ENCODE data around the gene CPEB4. TPM values are rescaled to one million over a fixed set of nuclear protein-coding genes. Genes with fewer than 3 reads are reported as not detected.

The CPEB4 gene
- total and polyA plus RNA-seq, 10 of the 15 experiments (the other 5 are each of a cell fraction or from before 2014, with no cell fraction given): 6.9 to 33.1 (median 20.4) TPM

DNA sequence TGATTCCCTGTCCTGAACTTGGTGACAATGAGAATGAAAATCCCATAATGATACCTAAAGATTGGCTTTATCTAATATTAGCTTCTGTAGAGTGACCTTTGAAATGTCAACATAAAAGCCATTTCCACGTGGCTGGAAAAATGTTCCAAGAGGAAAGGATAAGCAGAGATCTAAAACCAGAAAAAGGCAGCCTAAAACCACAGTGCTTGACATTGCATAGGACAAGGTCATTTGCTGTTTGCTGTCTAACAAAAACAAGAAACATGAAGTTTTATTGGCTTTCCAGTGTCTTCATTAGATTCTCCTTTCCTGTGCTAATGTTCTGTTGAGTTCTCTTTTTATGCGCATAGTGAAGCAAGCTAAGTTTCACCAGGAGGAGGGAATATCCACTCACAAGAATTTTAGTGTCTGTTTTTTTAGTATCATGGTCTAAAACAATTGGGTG is 44.6 kb downstream of the CPEB4 start:
- POLR2A ChIA-PET: interaction anchor here (0.8 to 1.2 kb wide), 2 partner anchors 10 to 31 kb away, joined by 3 read pairs; no protein-coding TSS in a partner anchor
- H3K27me3 ChIP-seq (replicated peaks in 1 of 2; ENCODE audit: control insufficient read depth in 2 of 2, insufficient read depth in 2 of 2, low read length in 1 of 2): no peaks in the 10 kb centered on the region
- intact Hi-C loops (cut with micrococcal nuclease; ENCODE audit: unreplicated experiment): no loop called here
- H3K4me1 ChIP-seq (ENCODE audit: control insufficient read depth, insufficient read depth, low read length): peaks cover 8% of the 10 kb centered on the region; the same call in 1 of the 2 replicates
- no peak overlapping the region for H3K9ac ChIP-seq (ENCODE audit: control insufficient read depth, insufficient read depth, low read length)
- no peak overlapping the region for H3K4me2 ChIP-seq (ENCODE audit: control insufficient read depth, insufficient read depth)
- RAD21 ChIA-PET (ENCODE audit: unreplicated experiment): interaction anchor here (0.8 to 1.9 kb wide), 4 partner anchors 9 to 40 kb away, joined by 3 to 5 read pairs (median 4); no protein-coding TSS in a partner anchor
- CTCF ChIA-PET: interaction anchor here (0.9 to 1.6 kb wide), 10 partner anchors 8 to 317 kb away, joined by 3 to 6 read pairs (median 3); partner anchors contain the start of gene CPEB4
- 97% methylated on average over 2 of the region's 2 CpGs for WGBS (ENCODE audit: insufficient coverage, insufficient replicate concordance, low lambda C conversion rate, missing lambda C conversion rate)
- no peak overlapping the region for H2AFZ ChIP-seq (ENCODE audit: control insufficient read depth, low read depth, low read length)
- BruUV-seq (replicated peaks): no TSS peak
- no peak overlapping the region for H3K27ac ChIP-seq (ENCODE audit: control insufficient read depth, insufficient read depth)
- in situ Hi-C loops (cut with MboI): no loop called here
- no peak overlapping the region for H3K4me3 ChIP-seq
- no peak for FAIRE-seq
- no peaks in the 10 kb centered on the region for H3K9me3 ChIP-seq (replicated peaks; ENCODE audit: control insufficient read depth, insufficient read depth, low read length)
- peaks cover 2 to 13% of the 10 kb centered on the region in 2 experiments for H3K36me3 ChIP-seq (ENCODE audit: control insufficient read depth in 2 of 2, insufficient read depth in 2 of 2, low read length in 1 of 2)
- TF ChIP-seq MXI1 (IDR thresholded peaks at IDR 0.05; ENCODE audit: low read depth, low read length) (no peak), NR2F1 (conservative IDR thresholded peaks at IDR 0.05) (no peak), HDAC6 (IDR thresholded peaks at IDR 0.05; ENCODE audit: unreplicated experiment) (no peak), SMAD1 (IDR thresholded peaks at IDR 0.05; ENCODE audit: low read depth, partially characterized antibody) (no peak), PAX8 (IDR thresholded peaks at IDR 0.05) (no peak), CREM (IDR thresholded peaks at IDR 0.05; ENCODE audit: low read depth) (no peak), ZBED1 (IDR thresholded peaks at IDR 0.05; ENCODE audit: borderline replicate concordance) (no peak), TBL1XR1 (IDR thresholded peaks at IDR 0.05; ENCODE audit: low read depth, low read length) (no peak), POU2F2 (IDR thresholded peaks at IDR 0.05; ENCODE audit: borderline replicate concordance, low read depth, low read length) (no peak)
- TF ChIP-seq, protein P1, sequence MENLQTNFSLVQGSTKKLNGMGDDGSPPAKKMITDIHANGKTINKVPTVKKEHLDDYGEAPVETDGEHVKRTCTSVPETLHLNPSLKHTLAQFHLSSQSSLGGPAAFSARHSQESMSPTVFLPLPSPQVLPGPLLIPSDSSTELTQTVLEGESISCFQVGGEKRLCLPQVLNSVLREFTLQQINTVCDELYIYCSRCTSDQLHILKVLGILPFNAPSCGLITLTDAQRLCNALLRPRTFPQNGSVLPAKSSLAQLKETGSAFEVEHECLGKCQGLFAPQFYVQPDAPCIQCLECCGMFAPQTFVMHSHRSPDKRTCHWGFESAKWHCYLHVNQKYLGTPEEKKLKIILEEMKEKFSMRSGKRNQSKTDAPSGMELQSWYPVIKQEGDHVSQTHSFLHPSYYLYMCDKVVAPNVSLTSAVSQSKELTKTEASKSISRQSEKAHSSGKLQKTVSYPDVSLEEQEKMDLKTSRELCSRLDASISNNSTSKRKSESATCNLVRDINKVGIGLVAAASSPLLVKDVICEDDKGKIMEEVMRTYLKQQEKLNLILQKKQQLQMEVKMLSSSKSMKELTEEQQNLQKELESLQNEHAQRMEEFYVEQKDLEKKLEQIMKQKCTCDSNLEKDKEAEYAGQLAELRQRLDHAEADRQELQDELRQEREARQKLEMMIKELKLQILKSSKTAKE (IDR thresholded peaks at IDR 0.05; ENCODE audit: low read depth, poor library complexity, severe bottlenecking): no peak
- peaks cover 4% of the 10 kb centered on the region; the same call in 1 of the 2 replicates for H4K20me1 ChIP-seq (ENCODE audit: control insufficient read depth, insufficient read depth)
- SMC1A ChIA-PET (ENCODE audit: uncharacterized antibody, unreplicated experiment): interaction anchor here (0.6 to 1.9 kb wide), 11 partner anchors 8 to 307 kb away, joined by 3 to 6 read pairs (median 3); no protein-coding TSS in a partner anchor
- H3K79me2 ChIP-seq (ENCODE audit: control insufficient read depth, insufficient read depth, low read length): peaks cover 5% of the 10 kb centered on the region
- no peak for DNase-seq (ENCODE audit: low read depth, low spot score)
- no peak for ATAC-seq
